COLO829 (cell line): ENCODE results near the gene CDK10.
"Not testable (repeated sequence)": the region's sequence is repeated elsewhere in the genome, so short reads cannot be mapped to it uniquely, and the experiment has no call there.

Source experiments
- DNase-seq: peaks from one replicate; pipeline ENCODE4 v3.0.0; 2012; ENCODE audit warnings: low spot score

CDK10 gene, protein sequence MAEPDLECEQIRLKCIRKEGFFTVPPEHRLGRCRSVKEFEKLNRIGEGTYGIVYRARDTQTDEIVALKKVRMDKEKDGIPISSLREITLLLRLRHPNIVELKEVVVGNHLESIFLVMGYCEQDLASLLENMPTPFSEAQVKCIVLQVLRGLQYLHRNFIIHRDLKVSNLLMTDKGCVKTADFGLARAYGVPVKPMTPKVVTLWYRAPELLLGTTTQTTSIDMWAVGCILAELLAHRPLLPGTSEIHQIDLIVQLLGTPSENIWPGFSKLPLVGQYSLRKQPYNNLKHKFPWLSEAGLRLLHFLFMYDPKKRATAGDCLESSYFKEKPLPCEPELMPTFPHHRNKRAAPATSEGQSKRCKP

DNA sequence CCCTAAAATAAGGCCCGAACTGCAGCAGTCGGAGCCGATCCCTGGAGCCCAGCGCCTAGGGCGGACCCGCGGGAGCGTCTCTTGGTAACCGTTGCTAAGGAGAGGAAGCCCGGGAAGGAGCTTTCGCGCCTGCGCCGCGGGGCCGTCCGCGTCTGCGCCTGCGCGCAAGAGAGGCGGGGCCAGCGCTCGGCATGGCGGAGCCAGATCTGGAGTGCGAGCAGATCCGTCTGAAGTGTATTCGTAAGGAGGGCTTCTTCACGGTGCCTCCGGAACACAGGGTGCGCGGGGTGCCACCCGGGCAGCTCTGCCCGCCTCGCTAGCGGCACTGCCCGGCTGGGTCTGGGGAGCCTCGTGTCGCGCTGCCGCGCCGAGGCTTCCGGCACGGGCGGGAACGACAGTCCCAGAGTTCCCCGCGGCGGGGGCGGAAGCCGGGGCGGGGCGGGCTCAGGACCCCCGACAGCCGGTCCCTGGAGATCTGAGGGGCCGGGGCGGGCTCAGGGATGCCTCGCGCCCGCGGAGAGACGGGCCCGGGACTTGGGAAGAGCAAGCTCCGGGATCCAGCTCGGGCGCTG is at the start of gene CDK10:
CDK10 (plus strand) TSS at position 170 of the 572 bp plus-strand sequence; CDS start at position 192, 22 bp downstream.
- DNase-seq, result peak; percentile 89

DNA sequence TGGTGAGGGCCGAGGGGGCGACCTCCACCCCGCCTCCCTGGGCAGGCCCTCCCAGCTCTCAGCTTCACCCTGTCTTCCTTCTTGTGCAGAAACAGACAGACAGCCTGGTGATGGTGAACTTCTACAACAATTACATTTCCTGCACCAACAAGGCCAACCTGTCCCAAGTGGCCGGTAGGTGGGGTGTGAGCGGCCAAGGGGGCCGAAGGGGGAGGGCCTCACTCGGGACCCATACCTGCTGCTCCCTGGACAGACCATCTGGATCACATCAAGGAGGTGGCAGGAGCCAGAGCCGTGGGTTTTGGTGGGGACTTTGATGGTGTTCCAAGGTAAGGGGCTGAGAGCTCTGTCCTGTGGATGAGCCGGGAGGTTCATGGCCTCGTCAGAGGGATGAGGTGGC is 49.1 kb upstream of the CDK10 start:
- no peak for DNase-seq

DNA sequence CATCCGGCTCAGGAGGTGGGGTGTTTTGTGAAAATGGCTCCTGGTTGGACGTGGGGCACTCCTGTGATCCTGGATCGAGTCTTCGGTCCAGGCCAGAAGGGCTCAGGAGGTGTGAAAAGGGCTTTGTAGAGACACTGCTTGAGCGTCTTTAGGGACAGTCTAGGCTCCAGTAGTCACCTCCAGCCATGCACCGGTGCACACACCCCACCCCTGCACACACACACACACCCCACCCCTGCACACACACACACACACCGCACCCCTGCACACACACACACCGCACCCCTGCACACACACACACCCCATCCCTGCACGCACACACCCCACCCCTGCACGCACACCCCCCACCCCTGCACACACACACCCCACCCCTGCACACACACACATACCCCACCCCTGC is 48.0 kb upstream of the CDK10 start:
- DNase-seq, result no peak

DNA sequence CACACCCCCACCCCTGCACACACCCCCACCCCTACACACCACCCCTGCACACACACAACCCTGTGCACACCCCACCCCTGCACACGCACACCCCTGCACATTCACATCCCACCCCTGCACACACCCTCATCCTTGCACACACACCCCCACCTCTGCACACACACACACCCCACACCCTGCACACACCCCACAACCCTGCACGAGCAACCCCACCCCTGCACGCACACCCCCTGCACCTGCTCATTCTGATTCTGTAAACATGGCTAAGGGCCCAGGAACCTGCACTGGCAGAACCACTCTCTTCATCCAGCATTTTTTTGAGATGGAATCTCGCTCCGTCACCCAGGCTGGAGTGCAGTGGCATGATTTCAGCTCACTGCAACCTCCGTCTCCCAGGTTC is 47.1 kb upstream of the CDK10 start:
- DNase-seq, result no peak

DNA sequence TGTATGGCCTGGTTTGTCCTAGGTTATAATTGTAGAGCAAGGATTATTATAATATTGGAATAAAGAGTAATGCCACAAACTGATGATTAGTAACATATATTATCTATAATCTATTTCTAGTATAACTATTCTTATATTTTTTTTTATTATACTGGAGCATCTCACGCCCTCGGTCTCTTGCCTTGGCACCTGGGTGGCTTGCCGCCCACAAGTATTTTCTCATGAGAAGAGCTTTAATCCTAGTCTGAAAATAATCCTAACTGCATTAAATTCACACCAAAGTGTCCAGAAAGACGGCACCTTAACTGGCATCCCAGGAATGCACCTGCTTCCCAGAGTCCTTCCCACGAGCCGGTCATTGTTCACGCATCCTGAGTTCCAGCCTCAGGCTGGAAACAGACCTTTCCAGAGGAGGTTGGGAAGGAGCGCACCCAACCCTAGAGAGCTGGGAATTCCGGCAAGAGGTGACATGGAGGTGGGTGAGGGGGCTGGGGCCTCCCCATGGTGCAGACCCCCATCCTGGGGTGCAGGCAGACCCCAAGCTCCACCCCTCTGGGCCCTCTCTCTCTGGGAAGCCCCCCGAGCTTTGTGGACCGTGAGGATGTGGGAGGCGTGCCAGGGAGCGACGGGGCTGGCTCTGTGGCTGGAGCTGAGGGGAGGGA is 44.9 kb upstream of the CDK10 start:
- DNase-seq, result no peak

DNA sequence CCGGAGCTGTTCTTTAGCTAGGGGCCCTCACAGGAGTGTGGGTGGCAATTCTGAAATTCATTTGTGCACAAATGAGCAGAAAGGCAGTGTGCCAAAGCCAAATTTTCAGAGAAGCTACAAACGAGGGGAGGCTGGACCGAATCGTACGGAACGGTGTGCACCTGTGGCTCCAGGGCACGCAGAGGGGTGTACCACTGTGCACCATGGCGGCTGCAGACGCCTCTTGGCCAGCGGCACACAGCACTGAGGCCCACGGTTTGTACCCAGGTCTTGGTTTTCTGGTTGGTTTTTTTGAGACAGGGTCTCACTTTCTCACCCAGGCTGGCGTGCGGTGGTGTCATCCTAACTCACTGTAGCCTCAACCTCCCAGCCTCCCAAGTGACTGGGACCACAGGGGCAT is 43.9 kb upstream of the CDK10 start:
- no peak for DNase-seq

DNA sequence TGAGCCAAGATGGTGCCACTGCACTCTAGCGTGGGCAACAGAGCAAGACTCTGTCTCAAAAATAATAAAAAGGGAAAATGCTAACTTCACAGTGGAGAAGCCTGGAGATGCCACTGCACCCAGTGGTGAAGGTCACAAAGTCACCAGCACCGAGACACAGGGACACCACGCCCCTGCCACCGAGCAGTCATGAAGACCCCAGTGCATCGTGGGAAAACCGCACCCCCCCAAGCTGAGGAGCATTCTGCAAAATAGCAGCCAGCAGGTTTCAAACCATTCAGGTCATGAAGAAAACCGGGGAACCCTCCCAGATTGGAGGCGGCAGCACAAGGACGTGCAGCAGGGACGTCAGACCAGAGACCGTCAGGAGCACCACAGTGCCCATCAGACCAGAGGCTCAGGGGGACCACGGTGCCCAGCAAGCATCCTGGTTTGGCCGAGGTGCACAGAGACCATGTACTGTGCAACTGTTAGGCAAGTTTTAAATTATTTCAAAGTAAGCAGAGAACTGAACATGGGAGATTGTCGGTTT is 42.7 kb upstream of the CDK10 start:
- no peak for DNase-seq

DNA sequence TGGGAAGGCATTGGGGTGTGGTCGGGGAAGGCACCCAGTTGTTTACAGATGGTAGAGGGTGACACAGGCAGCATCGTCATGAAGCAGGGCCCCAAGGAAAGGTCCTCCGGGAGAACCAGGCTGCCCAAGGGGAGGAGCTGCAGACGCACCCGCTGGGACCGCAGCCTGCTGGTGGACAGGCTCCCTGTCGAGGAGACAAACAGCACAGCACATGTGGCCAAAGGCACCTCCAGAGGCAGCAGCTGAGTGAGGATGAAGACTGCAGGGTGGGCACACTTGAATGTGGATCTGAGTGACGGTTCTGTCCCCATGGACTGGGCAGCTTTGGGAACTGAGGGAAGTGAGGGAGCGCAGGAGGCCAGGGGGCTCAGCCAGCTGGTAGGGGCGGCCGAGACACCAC is 41.4 kb upstream of the CDK10 start:
- no peak for DNase-seq

DNA sequence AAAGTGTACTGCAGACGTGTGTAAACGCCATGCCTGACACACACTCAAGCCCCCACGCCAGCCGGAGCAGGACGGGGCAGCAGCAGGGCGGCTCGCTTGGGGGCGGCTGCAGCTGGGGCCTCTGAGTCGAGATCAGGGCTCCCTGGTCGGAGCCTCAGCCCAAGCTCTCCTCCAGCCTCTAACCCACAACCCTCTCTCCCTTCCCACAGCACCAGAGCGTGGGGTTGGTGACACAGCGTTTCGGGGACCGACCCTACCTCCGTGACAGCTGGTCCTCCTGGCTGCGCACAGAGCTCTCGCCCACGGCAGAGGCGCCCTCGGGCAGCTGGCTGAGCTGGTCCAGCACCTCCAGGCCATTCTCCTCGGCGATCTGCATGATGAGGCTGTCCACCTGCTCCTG is 40.2 kb upstream of the CDK10 start:
- DNase-seq, result no peak

DNA sequence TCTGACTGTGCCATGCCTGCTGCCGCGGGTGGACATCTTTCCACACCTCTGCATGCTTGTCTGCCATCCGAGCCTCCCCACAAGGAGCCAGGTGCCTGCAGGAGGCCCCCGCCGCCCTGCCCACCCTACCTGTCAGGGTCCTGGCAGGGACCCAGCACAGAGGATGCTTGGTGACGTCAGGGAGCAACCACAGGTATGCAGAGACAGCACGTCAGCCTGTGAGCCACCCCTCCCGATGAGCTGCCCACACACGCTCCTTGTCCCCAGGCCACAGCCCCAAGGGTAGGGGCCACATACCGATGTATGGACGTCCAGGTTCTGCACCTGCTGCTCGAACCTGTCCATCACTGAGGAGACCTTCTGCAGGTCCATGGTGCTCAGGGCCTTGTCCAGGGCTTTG is 39.6 kb upstream of the CDK10 start:
- no peak for DNase-seq

DNA sequence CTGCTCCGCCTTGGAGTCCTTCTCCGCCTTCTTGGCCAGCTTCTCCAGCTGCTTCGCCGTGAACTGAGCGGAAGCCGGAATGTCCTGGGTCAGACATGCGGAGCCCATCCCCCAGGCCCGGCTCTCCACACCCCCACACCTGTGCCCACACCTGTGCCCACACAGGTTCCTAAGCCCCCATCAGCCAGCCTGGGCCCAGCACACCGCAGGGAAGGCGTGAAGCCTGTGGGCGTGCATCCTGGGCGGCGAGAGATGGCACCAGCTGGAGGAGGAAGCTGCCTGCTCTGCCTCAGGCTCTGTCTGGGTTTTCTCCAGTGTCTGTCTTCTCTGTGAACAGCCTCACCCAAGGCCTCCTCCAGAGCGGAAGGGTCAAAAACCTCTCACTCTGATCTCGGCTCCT is 34.9 kb upstream of the CDK10 start:
- no peak for DNase-seq

DNA sequence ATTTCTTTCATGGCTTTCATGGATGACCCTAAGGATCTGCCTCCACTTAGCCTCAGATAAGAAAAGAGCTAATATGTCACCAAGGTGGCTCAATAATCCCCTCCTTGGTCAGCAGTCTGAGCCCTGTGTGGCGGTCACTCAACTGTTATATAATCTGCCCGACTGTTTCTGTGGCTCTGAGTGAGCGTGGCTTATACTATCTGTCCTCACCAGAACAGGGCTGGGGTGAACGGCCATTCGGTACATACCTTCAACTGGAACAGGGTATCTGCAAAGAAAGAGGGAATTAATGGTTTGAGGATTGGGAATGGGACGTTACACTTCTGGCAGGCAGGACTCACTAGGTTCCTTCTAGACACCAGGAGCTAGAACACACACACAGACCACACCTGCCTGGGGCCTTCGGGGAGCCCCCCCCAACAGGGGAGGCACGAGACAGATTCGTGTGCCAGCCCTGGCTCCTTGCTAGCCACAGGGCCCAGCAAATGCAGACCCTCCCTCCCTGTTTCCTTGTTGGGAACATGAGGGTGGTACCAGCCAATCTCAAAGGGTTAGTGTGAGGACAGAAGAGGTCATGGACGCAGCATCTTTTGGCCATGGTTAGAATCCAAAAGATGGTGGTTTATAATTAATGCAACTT is 32.7 kb upstream of the CDK10 start:
- DNase-seq, result no peak

DNA sequence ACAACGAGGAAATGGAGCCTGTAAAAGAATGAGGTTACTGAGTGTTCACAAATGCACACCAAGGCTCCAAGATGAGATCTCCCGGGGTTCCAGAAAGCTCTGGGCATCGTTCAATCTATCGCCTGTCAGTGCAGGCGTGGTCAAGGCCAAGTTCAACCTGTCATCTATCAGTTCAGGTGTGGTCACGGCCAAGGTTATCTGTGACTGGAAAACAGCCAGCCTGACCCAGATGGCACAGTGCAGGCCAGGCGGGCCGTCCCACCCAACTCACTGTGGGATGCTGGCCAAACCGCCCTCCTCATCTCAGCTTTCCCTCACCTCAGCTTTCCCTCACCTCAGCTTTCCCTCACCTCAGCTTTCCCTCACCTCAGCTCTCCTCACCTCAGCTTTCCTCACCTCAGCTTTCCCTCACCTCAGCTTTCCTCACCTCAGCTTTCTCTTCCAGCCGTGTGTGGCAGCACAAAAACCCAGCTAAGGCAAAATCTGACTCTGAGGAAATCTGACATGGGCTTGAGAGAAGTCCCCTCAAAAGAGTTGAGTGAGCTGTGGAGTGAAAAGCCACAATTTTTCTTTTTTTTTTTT is 31.3 kb upstream of the CDK10 start:
- no peak for DNase-seq

DNA sequence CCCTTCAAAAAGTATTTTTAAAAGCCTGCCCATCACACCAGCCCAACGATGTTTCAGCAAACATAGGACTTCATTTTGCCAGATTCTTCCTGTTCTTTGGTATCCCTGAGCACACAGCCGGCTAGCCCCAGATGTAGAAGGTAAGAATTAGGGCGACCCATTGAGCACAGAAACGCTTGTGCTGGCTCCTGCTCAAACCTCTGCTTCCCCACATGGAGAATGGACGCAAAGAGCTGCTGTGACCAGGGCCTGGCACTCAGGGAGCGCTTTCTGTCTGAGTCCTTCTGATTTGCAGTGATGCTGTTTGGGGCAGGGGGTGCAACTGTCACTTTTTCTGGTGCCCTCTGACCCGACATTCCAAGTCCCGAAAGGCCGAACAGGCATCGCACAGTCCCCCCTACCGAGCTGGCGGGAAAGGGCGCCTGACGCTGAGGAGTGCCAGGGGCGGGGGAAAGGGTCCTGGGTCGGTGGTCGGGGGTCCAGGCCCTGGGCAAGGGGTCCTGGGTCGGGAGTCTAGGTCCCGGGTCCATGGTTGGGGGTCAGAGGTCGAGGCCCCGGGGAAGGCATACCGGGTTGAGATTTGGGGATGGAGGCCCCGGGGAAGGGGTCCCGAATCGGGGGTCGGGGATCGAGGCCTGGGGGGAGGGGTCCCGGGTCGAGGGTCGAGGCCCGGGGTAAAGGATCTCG is 29.9 kb upstream of the CDK10 start:
- no peak for DNase-seq

DNA sequence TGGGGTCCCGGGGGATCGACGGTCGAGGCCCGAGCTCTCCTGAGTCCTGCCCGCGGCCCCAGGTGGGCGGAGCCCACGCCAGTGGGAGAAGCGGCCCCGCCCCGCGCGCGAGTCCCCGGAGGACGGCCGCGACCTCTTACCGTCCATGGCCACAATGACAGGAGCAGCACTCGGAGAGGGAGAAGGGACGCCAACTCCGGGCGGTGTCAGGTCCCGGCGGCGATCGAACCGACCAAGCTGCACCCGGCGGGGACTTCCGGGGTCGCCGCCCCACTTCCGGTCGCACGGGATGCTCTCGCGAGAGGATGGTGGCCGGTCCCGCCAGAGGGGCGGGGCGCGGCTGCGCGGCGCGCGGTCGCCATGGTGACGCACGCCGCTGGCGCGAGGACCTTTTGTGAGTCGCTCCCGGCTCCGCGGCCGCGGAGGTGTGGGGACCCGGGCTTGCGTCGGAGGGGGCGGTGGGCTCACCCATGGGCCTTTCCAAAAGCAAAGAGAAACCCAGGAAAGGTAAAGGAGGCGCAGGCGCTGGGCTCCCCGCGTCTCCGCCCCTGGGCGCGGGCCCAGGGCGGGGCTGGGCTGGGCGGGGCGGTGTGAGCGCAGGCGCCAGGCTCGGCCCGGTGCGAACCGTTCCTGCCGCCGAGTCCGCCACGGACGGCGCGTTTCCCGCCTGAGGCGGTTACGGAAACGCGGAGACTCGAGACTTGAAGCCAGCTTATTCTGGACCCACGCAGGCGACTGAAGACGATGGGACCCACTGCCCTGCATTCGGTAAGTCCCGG is 28.9 kb upstream of the CDK10 start, which contains the start of the genes CHMP1A and SPATA33:
CHMP1A (minus strand) TSS at position 267 of the 779 bp plus-strand sequence; CDS start at position 147, 120 bp downstream.
SPATA33 (plus strand) TSS at position 395 of the 779 bp plus-strand sequence; CDS start at position 471, 76 bp downstream.
- DNase-seq, result peak; percentile 84

DNA sequence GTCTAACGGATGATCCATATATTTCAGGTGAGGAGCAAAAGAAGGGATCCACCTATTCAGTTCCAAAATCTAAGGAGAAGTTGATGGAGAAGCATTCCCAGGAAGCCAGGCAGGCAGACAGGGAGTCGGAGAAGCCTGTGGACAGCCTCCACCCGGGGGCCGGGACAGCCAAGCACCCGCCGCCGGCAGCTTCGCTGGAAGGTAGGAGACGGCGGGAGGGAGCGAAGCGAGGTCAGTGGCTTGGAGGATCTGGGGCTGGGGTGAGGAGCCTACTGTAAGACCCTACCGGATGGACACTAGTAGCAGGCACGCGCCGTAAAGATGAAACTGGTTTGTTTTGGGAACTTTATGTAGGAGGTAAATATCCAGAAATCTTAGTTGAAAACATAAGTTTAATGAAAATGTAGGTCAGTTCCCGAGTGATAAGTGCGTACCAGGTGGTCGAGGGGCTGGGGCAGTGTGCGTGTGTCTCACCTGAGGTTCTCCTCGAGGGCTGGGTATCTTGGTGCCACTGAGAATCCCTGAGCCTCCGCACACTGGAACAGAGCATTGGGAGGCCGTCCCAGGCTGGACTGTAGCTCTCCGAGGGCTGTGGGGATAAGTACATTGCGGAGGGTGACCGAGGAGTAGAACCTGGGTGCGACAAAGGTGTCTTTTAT is 28.1 kb upstream of the CDK10 start:
- DNase-seq, result peak; percentile 1

DNA sequence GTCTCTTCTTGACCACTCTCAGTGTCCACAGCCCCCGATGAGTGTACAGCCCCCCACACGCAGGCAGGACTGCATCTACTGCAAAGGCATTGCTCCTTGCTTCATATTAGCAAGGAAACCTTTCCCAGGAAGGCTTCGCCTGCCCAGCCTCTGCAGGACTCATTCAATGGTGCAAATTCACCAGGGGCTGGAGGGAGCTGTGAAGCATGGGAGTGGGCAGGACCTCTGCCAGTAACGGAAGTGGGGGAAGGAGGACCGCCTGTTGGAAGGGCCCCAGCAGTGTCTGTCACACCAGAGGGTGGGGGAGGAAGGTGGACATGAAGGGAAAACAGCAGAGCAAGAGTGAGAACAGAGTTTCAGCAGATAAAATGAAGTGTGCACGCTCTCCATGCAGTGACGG is 26.3 kb upstream of the CDK10 start:
- DNase-seq, result no peak

DNA sequence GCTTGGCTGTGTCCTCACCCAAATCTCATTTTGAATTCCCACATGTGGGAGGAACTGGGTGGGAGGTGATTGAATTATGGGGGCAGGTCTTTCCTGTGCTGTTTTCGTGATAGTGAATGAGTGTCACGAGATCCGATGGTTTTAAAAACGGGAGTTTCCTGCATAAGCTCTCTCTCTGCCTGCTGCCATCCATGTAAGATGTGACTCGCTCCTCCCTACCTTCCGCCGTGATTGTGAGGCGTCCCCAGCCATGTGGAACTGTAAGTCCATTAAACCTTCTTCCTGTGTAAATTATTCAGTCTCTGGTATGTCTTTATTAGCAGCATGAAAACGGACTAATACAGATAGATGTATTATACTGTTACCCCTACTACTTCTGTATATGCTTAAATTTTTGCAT is 25.3 kb upstream of the CDK10 start:
- DNase-seq, result no peak

DNA sequence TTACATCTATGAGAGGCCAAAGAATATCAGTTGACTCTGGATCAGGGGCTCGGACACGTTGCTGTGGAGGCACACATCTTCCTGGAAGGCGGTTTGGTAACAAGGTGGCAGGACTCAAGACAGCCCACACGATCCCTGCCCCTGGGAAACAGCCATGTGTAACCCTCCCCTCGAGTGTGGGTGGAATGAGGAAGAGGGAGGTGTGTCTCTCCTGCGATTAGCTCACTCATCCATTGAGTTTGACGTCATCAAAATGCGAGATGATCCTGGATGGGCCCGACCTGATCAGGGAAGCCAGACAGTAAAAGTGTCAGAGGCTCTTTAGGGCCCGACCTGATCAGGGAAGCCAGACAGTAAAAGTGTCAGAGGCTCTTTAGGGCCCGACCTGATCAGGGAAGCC is 22.3 kb upstream of the CDK10 start:
- not testable (repeated sequence) for DNase-seq

DNA sequence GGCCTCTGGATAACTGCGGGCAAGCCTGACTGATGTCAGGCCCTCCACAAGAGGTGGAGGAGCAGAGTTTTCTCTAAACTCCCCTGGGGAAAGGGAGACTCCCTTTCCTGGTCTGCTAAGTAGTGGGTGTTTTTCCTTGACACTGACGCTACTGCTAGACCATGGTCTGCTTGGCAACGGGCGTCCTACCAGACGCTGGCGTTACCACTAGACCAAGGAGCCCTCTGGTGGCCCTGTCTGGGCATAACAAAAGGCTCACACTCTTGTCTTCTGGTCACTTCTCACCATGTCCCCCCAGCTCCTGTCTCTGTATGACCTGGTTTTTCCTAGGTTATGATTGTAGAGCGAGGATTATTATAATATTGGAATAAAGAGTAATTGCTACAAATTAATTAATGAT is 19.5 kb upstream of the CDK10 start:
- DNase-seq, result not testable (repeated sequence)
